ENCODE results near the gene P4HA1.
"Not testable (repeated sequence)": the region's sequence is repeated elsewhere in the genome, so short reads cannot be mapped to it uniquely, and the experiment has no call there.

Gene P4HA1

DNA sequence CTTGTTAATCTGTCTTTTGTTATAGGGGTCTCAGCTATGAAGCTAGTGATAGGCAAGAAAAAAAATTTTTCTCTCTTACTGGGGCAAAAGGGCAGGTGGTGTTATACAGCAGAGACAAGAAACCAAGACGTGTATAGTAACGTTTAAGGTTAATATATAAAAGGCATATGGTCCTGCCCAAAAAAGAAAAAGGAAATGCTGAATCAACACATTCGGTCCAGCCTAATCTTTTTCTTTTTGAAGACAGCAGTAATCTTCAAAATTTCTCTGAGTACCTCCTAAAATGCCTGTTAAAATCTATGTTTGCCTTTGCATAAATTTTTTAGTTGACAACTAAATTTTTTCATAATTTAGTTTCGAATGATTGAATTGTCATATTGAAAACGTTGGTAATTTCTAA is 54.5 kb downstream of the P4HA1 start:
- DNase-seq (ENCODE audit: low spot score), result no peak

DNA sequence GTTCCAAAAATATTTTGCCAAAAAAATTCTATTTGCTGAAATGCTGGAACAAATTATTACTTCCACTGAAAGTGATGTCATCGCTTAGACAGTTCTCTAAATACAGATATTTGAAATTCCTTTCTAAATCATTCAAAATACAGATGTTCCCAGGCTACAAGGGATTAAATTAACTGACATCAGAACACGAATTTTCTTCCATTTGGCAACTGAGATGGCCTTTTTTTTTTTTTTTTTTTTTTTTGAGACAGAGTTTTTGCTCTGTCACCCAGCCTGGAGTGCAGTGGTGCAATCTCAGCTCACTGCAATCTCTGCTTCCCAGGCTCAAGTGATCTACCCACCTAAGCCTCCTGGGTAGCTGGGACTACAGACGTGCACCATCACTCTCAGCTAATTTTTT is 57.0 kb downstream of the P4HA1 start:
- DNase-seq (ENCODE audit: low spot score), result no peak

DNA sequence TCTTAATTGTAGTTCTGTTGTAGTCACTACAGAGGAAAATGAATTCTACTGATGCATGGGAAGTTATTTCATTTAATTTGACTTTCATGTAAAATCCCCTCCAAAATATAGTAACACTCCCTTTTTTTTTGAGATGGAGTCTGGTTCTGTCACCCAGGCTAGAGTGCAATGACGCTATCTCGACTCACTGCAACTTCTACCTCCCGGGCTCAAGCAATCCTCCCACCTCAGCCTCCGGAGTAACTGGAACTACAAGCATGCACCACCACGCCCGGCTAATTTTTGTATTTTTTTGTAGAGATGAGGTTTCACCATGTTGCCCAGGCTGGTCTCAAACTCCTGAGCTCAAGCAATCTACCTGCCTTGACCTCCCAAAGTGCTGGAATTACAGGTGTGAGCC is 60.4 kb downstream of the P4HA1 start:
- not testable (repeated sequence) for DNase-seq (ENCODE audit: low spot score)

DNA sequence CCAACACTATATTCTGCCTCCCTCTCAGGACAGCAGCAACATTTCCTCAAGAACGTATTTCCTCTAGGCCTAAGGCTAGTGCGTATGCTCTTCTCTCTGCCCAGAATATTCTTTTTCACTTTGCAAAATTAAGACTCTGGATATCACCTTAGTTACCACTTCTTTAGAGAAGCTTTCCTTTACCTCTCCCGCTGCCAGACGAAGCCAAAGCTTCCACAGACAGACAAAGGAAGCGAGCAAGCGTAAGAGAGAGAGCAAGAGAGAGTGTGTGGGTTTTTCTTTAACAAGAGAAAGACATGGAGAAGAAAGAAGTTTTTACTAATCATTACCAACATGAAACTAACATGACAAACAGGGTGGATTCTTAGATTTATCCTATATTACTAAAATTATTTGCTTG is 64.1 kb downstream of the P4HA1 start:
- DNase-seq (ENCODE audit: low spot score), result no peak

DNA sequence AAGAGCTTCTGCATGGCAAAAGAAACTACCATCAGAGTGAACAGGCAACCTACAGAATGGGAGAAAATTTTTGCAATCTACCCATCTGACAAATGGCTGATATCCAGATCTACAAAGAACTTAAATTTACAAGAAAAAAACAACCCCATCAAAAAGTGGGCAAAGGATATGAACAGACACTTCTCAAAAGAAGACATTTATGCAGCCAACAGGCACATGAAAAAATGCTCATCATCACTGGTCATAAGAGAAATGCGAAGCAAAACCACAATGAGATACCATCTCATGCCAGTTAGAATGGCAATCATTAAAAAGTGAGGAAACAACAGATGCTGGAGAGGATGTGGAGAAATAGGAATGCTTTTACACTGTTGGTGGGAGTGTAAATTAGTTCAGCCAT is 70.0 kb downstream of the P4HA1 start:
- DNase-seq (ENCODE audit: low spot score), result not testable (repeated sequence)

DNA sequence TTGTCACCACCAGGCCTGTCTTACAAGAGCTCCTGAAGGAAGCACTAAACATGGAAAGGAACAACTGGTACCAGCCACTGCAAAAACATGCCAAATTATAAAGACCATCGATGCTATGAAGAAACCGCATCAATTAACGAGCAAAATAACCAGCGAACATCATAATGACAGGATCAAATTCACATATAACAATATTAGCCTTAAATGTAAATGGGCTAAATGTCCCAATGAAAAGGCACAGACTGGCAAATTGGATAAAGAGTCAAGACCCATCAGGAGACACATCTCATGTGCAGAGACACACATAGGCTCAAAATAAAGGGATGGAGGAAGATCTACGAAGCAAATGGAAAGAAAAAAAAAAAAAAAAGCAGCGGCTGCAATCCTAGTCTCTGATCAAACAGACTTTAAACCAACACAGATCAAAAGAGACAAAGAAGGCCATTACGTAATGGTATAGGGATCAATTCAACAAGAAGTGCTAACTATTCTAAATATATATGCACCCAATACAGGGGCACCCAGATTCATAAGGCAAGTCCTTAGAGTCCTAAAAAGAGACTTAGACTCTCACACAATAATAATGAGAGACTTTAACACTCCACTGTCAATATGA is 73.1 kb downstream of the P4HA1 start:
- DNase-seq (ENCODE audit: low spot score), result not testable (repeated sequence)

DNA sequence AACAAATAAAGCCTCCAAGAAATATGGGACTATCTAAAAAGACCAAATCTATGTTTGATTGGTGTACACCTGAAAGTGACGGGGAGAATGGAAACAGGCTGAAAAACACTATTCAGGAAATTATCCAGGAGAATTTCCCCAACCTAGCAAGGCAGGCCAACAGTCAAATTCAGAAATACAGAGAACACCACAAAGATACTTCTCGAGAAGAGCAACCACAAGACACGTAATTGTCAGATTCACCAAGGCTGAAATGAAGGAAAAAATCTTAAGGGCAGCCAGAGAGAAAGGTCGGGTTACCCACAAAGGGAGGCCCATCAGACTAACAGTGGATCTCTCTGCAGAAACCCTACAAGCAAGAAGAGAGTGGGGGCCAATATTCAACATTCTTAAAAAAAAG is 73.7 kb downstream of the P4HA1 start:
- not testable (repeated sequence) for DNase-seq (ENCODE audit: low spot score)

DNA sequence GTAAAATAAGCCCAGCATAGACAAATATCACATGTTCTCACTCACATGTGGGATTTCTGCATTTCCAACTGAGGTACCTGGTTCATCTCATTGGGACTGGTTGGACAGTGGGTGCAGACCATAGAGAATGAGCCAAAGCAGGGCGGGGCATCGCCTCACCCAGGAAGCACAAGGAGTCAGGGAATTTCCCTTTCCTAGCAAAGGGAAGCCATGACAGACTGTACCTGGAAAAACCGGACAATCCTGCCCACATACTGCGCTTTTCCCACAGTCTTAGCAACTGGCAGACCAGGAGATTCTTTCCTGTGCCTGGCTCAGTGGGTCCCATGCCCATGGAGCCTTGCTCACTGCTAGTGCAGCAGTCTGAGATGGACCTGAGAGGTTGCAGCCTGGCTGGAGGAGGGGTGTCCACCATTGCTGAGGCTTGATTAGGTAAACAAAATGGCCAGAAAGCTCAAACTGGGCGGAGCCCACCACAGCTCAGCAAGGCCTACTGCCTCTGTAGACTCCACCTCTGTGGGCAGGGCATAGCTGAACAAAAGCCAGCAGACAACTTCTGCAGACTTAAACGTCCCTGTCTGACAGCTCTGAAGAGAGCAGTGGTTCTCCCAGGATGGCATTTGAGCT is 75.0 kb downstream of the P4HA1 start:
- DNase-seq (ENCODE audit: low spot score), result not testable (repeated sequence)

DNA sequence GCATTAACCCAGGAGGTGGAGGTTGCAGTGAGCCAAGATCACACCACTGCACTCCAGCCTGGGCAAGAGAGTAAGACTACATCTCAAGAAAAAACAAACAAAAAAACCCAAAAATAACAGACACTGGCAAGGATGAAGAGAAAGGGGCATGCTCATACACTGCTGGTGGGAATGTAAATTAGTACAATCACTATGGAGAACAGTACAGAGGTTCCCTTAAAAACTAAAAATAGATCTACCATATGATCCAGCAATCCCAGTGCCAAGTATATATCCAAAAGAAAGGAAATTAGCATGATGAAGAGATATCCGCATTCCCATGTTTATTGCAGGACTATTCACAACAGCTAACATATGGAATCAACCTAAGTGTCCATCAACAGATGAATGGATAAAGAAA is 75.6 kb downstream of the P4HA1 start:
- DNase-seq (ENCODE audit: low spot score), result no peak

DNA sequence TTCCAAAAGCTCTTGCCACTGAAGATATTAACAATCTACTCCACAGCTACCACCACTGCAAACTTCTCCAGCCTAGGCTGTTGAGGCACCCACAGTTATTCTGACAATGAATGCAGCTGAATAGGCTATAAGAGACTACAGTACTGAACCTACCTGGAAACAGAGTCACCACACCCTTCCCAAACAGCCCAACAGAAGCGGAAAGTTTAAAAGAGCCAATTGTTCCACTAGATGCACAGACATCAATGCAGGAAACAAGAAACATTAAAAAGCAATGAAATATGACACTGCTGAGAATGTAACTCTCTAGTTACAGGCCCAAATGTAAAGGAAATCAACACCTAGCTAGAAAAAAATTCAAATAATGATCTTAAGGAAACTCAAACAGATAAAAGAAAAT is 77.6 kb downstream of the P4HA1 start:
- DNase-seq (ENCODE audit: low spot score), result no peak

DNA sequence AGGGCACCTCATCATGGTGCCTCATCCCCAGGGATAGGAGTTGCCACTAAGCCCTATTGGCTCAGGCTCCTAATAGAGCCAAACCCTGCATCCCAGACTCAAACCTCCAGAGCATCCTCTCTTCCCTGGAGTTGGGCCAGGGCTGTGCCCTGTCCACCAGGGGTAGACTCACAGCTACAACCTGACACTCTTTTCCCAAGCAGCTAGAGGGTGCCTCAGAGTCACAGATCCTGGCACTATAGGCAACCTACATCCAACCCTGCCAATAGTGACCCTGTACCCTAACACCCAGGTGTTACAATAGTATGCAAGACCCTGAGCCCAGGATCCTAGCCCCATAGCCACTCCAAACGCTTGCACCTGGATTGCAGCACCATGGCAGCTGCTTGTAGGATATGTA is 78.0 kb downstream of the P4HA1 start:
- no peak for DNase-seq (ENCODE audit: low spot score)

DNA sequence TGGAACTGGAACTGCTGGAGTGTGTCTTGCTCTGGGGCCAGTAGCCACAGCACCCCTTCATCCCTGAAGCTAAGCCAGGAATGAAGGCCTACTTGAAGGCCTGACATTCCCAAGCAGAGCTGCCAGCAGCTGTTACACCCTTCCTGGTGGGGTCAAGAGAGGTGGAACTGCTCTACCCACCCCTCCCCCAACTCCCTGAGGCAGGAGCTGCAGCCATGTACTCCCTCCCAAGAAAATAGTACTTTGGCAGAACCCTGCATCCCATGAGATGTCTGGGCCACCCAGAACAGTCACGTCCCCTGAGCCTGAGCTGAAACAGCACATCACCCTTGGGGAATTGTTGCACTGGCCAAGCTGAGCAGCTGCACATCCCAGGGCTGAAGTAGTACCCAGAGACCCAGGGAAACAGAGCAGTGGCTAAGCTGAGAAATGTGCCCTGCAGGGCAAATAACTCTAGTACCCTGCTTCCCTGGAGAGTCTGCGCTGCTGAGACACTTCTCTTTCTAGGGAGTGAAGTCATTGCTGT is 78.6 kb downstream of the P4HA1 start:
- no peak for DNase-seq (ENCODE audit: low spot score)

DNA sequence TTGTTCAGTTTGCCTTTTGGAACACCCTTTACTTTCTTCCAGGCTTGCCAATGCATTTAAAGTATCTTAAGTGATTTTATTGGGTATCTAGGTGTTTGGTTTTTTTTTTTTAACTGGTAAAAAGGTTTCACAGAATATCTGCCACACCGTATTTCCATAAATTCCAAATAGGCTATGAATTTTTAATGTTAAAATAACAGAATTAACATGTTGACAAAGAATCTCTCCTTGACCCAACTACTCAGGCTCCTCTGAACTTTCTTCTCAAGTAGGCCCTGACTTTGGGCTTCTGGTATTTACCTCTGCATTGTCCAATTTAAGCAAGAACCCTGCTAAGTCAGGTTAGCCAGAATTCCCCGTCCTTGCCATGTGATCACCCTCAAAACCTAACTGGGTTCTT is 80.9 kb downstream of the P4HA1 start:
- no peak for DNase-seq (ENCODE audit: low spot score)

DNA sequence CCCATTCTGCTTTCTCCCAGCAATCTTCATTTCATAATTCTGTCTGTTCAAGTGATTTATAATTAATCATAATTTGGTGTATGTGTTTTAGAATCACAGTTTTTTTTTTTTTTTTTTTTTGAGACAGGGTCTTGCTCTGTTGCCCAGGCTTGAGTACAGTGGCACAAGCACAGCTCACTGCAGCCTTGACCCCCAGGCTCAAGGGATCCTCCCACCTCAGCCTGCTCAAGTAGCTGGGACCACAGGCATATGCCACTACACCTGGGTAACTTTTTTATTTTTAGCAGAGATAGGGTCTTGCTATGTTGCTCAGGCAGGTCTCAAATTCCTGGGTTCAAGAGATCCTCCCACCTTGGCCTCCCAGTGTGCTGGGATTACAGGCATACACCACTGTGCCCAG is 92.8 kb downstream of the P4HA1 start:
- no peak for DNase-seq (ENCODE audit: low spot score)

DNA sequence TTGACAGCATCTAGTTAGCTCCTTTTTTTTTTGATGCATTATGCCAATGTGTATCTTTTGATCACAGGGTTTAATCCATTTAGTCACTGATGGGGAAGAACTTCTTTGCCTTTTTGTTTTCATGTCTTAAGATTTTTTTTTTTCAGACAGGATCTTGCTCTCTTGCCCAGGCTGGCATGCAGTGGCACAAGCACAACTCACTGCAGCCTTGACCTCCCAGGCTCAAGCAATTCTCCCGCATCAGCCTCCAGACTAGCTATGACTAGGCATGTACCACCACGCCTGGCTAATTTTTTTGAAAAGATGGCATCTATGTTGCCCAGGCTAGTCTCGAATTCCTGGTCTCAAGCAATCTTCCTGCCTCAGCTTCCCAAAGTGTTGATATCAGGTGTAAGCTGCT is 95.7 kb downstream of the P4HA1 start:
- no peak for DNase-seq (ENCODE audit: low spot score)

DNA sequence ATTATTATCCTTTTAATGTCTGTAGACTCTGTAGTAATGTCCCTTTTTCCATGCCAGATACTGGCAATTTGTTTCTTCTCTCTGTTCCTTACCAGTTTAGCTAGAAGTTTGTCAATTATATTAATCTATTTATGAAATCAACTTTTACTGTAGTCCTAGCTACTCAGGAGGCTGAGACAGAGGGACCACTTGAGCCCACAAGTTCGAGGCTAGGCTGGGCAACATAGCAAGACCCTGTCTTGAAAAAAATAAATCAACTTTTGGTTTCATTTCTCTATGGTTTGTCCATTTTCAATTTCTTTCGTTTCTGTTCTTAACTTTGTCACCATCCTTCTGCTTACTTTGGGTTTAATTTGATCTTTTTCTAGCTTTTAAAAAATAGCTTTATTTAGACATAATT is 99.6 kb downstream of the P4HA1 start:
- DNase-seq (ENCODE audit: low spot score), result no peak

DNA sequence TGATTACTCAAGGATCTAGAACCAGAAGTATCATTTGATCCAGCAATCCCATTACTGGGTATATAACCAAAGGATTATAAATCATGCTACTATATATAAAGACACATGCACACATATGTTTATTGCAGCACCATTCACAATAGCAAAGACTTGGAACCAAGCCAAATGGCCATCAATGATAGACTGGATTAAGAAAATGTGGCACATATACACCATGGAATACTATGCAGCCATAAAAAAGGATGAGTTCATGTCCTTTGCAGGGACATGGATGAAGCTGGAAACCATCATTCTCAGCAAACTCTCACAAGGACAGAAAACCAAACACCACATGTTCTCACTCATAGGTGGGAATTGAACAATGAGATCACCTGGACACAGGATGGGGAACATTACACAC is 101.2 kb downstream of the P4HA1 start:
- DNase-seq (ENCODE audit: low spot score), result not testable (repeated sequence)

DNA sequence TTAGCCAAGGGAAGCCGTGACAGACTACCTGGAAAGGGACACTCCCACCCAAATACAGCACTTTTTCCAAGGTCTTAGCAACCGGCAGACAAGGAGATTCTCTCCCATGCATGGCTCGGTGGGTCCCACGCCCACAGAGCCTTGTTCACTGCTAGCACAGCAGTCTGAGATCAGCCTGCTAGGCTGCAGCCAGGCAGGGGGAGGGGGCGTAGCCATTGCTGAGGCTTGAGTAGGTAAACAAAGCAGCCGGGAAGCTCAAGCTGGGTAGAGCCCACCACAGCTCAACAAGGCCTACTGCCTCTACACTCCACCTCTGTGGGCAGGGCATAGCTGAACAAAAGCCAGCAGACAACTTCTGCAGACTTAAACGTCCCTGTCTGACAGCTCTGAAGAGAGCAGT is 106.9 kb downstream of the P4HA1 start:
- DNase-seq (ENCODE audit: low spot score), result not testable (repeated sequence)

DNA sequence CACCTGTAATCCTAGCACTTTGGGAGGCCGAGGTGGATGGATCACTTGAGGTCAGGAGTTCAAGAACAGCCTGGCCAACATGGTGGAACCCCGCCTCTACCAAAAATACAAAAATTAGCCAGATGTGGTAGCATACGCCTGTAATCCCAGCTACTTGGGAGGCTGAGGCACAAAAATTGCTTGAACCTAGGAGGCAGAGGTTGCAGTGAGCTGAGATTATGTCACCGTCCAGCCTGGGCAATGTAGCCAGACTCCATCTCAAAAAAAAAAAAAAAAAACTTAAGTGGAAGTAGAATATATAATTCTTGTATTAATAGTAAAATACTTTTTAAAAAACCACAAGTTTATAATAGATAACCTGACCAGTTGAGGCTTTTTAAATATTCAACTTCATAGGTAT is 112.0 kb downstream of the P4HA1 start:
- DNase-seq (ENCODE audit: low spot score), result not testable (repeated sequence)

DNA sequence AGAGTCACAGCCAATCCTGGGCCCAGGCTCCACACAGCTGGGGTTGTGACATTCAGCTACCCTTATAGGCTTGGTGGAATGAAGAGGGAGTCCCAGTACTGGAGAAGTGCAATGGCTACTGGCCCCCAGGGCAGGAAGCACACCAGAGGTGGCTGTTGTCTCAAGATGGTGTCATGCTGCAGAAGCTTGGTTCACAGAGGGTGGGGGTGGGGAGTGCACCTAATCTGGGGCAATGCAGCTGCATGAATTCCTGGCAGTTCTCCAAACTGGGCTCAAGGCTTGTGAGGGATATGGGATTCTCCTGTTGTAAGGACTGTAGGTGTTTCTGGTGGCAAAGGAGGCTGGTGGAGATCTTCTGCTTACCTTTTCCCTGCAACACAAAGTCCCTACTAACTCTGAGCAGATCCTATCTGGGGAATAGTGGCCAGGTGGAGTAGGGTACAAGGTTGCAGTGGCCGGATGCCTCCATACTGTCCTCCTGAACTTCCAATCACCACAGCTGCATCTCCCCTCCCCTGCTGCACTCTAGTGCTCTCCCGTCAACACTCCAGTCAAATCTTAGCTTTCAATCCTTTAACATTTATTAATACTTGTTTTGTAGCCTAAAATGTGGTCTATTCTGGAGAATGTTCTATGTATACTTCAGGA is 114.7 kb downstream of the P4HA1 start:
- DNase-seq (ENCODE audit: low spot score), result no peak

DNA sequence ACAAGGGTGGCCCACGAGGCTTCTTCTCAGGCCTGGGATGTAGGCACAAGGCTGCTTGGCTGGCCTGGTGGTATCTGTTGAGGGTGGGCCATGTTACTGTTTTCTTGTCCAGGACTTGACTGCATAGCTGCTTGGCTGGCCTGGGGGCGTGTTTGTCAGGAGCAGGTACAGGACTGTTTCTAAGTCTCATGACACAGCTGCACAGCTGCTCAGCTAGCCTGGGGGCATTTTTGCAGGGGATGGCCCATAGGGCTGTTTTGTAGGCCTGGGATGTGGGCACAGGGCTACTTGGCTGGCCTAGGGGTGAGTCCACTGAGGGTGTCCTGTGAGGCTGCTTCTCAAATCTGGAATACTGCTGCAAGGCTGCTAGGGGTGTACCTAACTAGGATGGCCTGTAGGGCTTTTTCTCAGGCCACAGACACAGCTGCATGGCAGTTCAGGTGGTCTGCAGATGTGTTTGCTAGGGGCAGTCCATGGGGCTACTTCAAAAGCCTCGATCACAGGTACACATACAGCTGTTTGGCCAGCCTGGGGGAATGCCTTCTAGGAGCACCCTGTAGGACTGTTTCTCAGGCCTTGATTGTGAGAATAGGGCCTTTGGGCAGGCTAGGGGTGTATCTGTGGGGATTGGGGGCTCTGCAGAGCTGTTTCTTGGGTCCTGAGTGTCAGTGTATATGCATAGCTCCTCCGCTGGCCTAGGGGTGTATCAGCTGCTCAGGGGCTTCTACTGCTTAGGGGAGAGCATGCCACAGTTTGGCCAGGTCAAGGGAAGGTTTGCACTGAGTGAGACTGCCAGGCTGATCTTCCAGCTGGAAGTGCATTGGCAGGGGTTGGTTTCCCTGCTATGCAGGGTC is 115.4 kb downstream of the P4HA1 start:
- DNase-seq (ENCODE audit: low spot score), result no peak

DNA sequence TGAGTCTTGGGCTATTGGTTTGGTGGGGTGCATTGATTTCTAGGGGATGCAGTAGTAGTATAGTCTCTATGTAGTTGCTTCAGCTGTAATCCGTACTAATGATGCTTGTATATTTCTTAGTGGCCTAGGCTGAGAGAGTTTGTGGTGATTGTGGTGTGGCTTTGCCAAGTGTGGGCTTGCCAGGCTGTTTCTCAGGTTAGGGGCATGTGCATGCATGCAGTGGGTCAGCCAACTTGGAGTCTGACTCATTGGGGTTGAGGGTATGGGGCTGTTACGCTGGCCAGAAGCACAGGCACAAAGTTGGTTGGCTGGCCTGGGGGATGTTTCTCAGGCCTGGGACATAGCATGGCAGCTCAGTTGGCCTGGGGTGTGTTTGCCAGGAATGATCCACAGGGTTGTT is 116.3 kb downstream of the P4HA1 start:
- DNase-seq (ENCODE audit: low spot score), result no peak

DNA sequence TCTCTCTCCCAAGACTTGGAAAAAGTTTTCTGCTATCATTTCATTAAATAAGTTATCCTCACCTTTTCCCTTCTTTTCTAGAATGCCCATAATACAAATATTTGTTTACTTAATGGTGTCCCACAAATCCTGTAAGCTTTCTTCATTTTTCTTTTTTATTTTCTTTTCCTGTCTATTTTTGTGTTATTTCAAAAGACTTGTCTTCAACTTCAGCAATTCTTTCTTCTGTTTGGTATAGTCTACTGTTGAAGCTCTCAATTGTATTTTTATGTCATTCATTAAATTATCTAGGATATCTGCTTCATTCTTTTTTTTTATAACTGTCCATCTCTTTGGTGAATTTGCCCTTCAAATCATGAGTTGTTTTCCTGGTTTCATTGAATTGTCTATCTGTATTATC is 117.0 kb downstream of the P4HA1 start:
- DNase-seq (ENCODE audit: low spot score), result no peak

All from D341Med (cell line).